Psoas muscle (tissue), 8 donors: ENCODE results near the gene ARHGAP15. TPM values are rescaled to one million over a fixed set of nuclear protein-coding genes. Genes with fewer than 3 reads are reported as not detected.

ENCODE experiments used
- ATAC-seq, 4 donors: fragments of 200-7000 bp; cut with Tn5 transposase; one replicate each; pipeline ENCODE4 v1.9.1; 2020; ENCODE audit warnings: moderate library complexity in 3 of 4, mild to moderate bottlenecking in 2 of 4
- DNase-seq, 2 donors: peaks; one replicate each; pipeline ENCODE4 v3.0.0-alpha.2; 2020
- H3K27ac ChIP-seq: fragments of 200-600 bp; one replicate; pipeline ENCODE4 v1.8.0; 2022
- H3K27me3 ChIP-seq, 3 donors: fragments of 200-600 bp in 1 of 3; one replicate each; pipeline versions ENCODE4 v1.6.1 to v1.8.0; 2013 to 2022; ENCODE audit warnings: low read length in 2 of 3, mild to moderate bottlenecking in 2 of 3, moderate library complexity in 1 of 3; ENCODE audit not compliant: insufficient read depth in 3 of 3
- H3K36me3 ChIP-seq, 2 donors: fragments of 200-600 bp in 1 of 2; one replicate each; pipeline versions ENCODE4 v1.6.1 to v1.8.0; 2013 to 2022; ENCODE audit warnings: low read depth in 1 of 2, mild to moderate bottlenecking in 1 of 2, moderate library complexity in 1 of 2; ENCODE audit not compliant: insufficient read depth in 1 of 2
- H3K4me1 ChIP-seq: fragments of 200-600 bp; one replicate; pipeline ENCODE4 v1.8.0; 2022
- H3K4me3 ChIP-seq: fragments of 200-600 bp; one replicate; pipeline ENCODE4 v1.8.0; 2022; ENCODE audit warnings: mild to moderate bottlenecking
- H3K9me3 ChIP-seq: fragments of 200-600 bp; one replicate; pipeline ENCODE4 v1.8.0; 2022
- WGBS, 3 donors: extraction: QIAGEN DNeasy Blood & Tissue Kit; methylation state at CpG; one replicate each; pipeline versions ENCODE4 v1.1.6 to v1.1.7; 2013; 5-methylcytosine and 5-hydroxymethylcytosine counted together
- intact Hi-C, 2 donors: fragments of 100-400 bp; cut with DNase I; formaldehyde crosslinking; loops; one replicate each; pipeline versions ENCODE4 v1.11.0 to v1.14.2; 2022
- polyA plus RNA-seq, 3 donors: library from polyadenylated mRNA; stranded (reverse); fragments of 200-250 nt; gene quantifications; one replicate each; pipeline ENCODE4 v1.2.3, GENCODE V29; 2013
- total RNA-seq, 4 donors: library from RNA; stranded (reverse); fragmentation: NEBNext Ultra II Directional in 2 of 4; extraction: Animal tissue kit (Norgen Biotek cat#: 25700) in 2 of 4; gene quantifications; one replicate each; pipeline versions ENCODE4 v1.2.1 to v1.2.4, GENCODE V29; 2021 to 2023
- TF ChIP-seq, protein P1 (sequence below): fragments of 200-600 bp; IDR thresholded peaks from one replicate; pipeline ENCODE4 v1.8.0; 2022; ENCODE audit warnings: antibody characterized with exemption
- donor health status: healthy with polysubstance abuse.
- donor health status: DM: no; HTN: no; CAD: no; lungs with moderate emphysema.
- donor health status: Bipolar disorder and iron deficiency.
- donor health status: healthy.
- donor health status: DM: yes; HTN: yes; CAD: no.
- donor health status: DM: no; HTN: no; CAD: no.
- donor health status: DM: no; HTN: no; CAD: no.
- donor health status: DM: yes; HTN: yes; CAD: no.

Gene ARHGAP15
- total and polyA plus RNA-seq, 7 donors, result 0.49 to 3.1 (median 0.95) TPM

DNA sequence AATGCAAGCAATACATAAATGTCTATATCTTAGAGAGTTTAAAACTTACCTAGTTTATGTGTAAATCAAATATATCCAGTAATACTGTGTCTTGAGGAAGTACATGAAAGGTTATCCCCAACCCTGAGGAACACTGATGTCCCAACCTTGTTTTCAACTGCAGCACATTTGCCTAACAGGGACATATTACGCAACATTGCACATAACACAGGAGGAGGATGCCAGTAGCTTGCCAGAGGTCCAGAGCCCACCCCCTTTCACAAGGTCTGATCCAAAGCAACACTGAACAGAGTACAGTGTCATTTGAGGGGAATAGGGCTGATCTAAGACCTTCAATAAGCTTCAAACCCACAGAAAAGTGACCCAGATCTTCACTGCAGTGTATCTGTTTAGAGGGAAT lies 678.5 kb downstream of the ARHGAP15 start:
- intact Hi-C loops, result no loop called here
- Histone ChIP-seq H3K4me1 (no peaks in the 10 kb centered on the region), H3K4me3 (no peak overlapping the region), H3K27ac (no peak overlapping the region), H3K27me3 (no peaks in the 10 kb centered on the region), H3K36me3 (no peaks in the 10 kb centered on the region), H3K9me3 (no peaks in the 10 kb centered on the region)
- 92 to 100% (median 93%) methylated on average over 1 of the region's 1 CpG for WGBS, 3 donors
- ATAC-seq (peak in 2 of 4 donors; percentile 32 to 66), DNase-seq (peak; percentile 13 to 60)
- TF ChIP-seq, protein P1, sequence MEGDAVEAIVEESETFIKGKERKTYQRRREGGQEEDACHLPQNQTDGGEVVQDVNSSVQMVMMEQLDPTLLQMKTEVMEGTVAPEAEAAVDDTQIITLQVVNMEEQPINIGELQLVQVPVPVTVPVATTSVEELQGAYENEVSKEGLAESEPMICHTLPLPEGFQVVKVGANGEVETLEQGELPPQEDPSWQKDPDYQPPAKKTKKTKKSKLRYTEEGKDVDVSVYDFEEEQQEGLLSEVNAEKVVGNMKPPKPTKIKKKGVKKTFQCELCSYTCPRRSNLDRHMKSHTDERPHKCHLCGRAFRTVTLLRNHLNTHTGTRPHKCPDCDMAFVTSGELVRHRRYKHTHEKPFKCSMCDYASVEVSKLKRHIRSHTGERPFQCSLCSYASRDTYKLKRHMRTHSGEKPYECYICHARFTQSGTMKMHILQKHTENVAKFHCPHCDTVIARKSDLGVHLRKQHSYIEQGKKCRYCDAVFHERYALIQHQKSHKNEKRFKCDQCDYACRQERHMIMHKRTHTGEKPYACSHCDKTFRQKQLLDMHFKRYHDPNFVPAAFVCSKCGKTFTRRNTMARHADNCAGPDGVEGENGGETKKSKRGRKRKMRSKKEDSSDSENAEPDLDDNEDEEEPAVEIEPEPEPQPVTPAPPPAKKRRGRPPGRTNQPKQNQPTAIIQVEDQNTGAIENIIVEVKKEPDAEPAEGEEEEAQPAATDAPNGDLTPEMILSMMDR, result no peak

DNA sequence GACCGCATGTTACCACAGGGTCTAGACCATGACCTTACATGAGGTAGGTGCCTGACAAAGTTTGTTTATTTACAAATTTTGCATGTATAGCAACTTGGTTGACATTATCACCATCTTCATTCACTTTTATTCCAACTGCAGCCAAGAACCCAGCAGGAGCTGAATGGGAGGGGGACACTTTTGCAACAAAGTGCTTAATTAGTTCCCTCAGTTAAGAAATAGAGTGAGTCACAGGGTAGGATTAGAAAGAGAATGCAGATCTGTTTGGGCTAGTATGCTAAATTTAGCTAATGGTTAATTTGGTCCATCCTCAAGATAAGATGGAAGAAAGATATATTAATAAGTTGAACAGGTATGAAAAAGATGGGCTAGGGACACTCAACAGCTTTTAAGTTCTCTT lies 678.9 kb downstream of the ARHGAP15 start:
- no peak overlapping the region for H3K27ac ChIP-seq
- H3K9me3 ChIP-seq, result no peaks in the 10 kb centered on the region
- ATAC-seq (no peak), DNase-seq (no peak)
- no peak overlapping the region for H3K4me3 ChIP-seq
- intact Hi-C loops, result no loop called here
- TF ChIP-seq, protein P1, result no peak
- 96 to 100% (median 100%) methylated on average over 1 of the region's 1 CpG for WGBS, 3 donors
- no peaks in the 10 kb centered on the region for H3K4me1 ChIP-seq
- H3K27me3 ChIP-seq, result no peaks in the 10 kb centered on the region
- H3K36me3 ChIP-seq, result no peaks in the 10 kb centered on the region

DNA sequence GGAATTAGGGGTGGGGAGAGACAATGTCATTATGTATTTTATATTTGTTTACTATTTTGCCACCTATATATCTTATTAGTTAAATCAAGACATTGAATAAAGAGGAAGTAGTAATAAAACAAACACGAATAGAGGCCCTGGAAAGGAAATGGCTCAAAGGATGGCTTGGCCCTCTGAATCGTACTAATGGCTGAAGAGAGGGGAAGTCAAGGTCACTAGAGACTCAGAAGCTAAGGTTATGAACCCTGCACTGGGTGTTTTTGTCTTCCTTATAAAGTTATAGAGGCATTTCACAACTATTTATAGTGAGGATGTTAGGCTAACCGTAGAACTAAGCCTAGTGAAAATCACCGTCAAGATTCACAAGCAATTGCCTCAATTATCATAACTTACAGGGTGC lies 685.9 kb downstream of the ARHGAP15 start:
- H3K9me3 ChIP-seq, result no peaks in the 10 kb centered on the region
- H3K4me3 ChIP-seq, result no peak overlapping the region
- no peak overlapping the region for H3K27ac ChIP-seq
- TF ChIP-seq, protein P1, result no peak
- WGBS, 3 donors, result 44 to 58% (median 48%) methylated on average over 4 of the region's 4 CpGs
- intact Hi-C loops, result no loop called here
- no peaks in the 10 kb centered on the region for H3K36me3 ChIP-seq
- H3K27me3 ChIP-seq, result no peaks in the 10 kb centered on the region
- ATAC-seq (no peak), DNase-seq (no peak)
- H3K4me1 ChIP-seq, result no peaks in the 10 kb centered on the region

DNA sequence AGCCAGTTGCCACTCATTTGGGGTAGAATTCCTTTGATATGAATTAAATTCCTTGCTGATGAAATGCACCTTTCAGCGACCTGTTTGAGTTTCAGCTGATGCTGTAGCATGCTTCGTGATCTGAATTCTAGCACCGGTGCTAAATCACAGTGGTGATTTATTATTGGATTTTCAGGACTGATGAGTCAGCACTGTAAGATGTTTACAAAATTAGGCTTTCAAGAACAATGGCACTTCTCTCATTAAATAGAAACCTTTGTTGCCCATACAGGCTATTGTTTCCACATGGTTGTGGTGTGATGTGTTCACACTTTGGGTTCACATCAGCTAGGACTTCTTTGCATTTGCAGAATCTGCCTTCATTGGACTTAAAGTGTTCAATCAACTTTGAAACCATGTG lies 687.7 kb downstream of the ARHGAP15 start:
- WGBS, 3 donors, result 59 to 70% (median 61%) methylated on average over 3 of the region's 3 CpGs
- ATAC-seq, result no peak

More for the DNA sequence above, 687.7 kb downstream of the ARHGAP15 start:
- TF ChIP-seq, protein P1, result no peak
- no peak for DNase-seq
- intact Hi-C loops, result no loop called here
- Histone ChIP-seq H3K9me3 (no peaks in the 10 kb centered on the region), H3K27ac (no peak overlapping the region), H3K27me3 (no peaks in the 10 kb centered on the region), H3K36me3 (no peaks in the 10 kb centered on the region), H3K4me1 (no peaks in the 10 kb centered on the region), H3K4me3 (no peak overlapping the region)
